Stimulated activated CD4-positive, alpha-beta T cell treated with anti-CD3 and anti-CD28 coated beads, Interleukin-12 subunit alpha, Interleukin-12 subunit beta, amount 100 ng/mL, for 48 hours (primary cell): ENCODE results near the gene ASB12.

Experiments used
- DNase-seq, 3 donors: peaks; one replicate each; pipeline ENCODE4 v3.0.0-alpha.2; 2020; ENCODE audit warnings: low read depth in 2 of 3, low spot score in 1 of 3

ASB12 gene

DNA sequence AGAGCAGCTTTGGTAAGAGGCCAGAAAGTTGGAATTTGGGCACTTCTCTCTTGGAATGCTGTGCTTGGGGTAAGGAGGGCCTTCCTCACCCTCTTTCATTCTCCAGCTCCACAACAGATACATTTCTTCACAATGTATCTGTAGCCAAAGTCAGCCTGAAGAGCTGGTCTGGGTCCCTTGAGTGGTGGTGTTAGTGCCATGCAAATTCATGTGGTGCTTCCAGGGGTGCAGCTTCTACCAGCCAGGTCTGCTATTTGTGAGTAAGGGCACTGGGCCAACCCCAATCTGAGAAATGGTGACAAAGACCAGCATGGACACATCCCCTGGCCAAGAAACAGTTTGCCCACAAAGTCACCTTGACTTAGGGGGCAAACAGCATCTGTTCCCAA, 42.7 kb downstream of the ASB12 start:
- no peak for DNase-seq

GRCh38 chrX:64186974-64187761, 43.2 kb downstream of the ASB12 start:
- no peak for DNase-seq

GRCh38 chrX:64184396-64184795, 46.0 kb downstream of the ASB12 start:
- DNase-seq = no peak

GRCh38 chrX:64182208-64182607, 48.2 kb downstream of the ASB12 start:
- DNase-seq = no peak

DNA sequence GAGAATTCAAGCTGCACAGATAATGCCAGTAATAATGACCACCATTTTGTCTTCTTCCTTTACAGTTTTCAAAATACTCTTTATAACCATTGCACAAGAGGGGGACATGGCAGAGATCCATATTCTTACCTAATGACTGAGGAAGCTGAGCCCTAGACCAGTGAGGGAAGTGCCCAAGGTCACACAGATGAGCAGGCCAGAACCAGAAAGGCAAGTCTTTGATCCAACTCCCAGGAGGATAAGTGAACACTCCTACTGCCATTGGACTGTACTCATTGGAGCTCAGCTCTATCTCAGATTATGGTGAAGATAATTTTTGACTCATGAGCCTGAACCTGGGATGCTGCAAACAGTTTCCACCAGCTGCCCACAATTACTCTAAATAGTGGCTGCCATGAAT, 53.5 kb downstream of the ASB12 start:
- no peak for DNase-seq
